Measurements from ENCODE around the gene TENM3.

The TENM3 gene

GRCh38 chr4:182518421-182518820 lies 275.2 kb downstream of the TENM3 start:
- DNase-seq (no peak), ATAC-seq (no peak)

- no peak for DNase-seq
Observed at GRCh38 chr4:182519528-182519927, 276.3 kb downstream of the TENM3 start.

DNA sequence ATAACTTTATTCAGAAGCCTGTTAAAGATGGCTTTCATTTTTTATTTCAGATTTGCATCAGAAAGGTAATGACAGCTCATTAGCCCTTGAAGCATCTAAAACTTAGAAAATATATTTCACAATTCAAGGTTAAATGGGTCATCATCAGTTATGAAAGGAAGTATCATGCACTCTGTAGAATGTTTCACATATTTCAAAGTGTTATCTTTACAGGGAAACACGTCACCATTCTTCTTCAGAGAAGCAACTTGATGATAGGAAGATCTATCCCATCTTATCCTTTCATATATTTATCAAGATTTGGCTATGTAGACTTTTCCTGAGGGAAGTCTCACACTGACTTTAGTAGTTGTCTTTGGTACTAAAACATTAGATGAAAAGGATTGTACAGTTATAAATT lies 277.8 kb downstream of the TENM3 start:
- no peak for ATAC-seq
- no peak for DNase-seq

More at GRCh38 chr4:182519528-182519927, 276.3 kb downstream of the TENM3 start:
- ATAC-seq: no peak

GRCh38 chr4:182528819-182529218 lies 285.6 kb downstream of the TENM3 start:
- no peak for DNase-seq
- ATAC-seq: no peak

DNA sequence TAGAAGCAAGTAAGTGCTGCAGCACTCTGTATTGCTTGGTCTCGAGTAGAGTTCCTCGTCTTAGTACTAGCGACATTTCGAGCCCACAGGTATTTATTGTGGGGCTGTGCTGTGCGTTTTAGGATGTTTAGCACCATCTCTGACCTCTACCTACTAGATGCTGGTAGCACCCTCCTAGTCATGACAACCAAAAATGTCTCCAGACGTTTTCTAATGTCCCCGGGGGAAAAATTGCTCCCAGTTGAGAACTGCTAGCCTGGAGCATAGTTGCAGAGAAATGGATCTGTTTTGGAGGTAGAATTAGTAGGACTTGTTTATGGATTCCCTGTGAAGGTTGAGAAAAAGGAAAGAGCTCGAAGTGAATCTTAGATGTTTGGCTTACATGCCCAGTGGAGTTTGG lies 287.2 kb downstream of the TENM3 start:
- no peak for DNase-seq

GRCh38 chr4:182531555-182532162 lies 288.5 kb downstream of the TENM3 start:
- ATAC-seq (no peak), DNase-seq (no peak)

More for the DNA sequence above, 287.2 kb downstream of the TENM3 start:
- ATAC-seq: no peak

GRCh38 chr4:182532441-182532840 lies 289.2 kb downstream of the TENM3 start:
- ATAC-seq (no peak), DNase-seq (no peak)

DNA sequence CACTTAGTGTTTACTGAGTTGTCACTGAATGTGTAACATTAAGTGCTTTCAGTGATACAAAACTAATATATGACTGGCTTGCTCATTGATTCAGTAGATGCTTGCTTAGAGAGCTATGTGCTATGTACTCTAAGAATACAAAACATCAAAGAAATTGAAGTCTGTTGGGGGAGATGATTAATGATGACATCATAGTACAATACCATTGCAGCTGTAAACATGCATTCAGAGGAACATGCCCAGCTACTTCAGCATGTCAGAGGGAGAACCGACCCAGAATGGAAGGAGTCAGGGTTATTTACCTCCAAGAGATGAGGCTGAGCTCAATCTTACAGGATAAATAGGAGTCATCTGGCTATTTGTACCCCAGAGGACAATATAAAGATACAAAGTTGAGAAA lies 290.8 kb downstream of the TENM3 start:
- ATAC-seq (no peak), DNase-seq (no peak)

DNA sequence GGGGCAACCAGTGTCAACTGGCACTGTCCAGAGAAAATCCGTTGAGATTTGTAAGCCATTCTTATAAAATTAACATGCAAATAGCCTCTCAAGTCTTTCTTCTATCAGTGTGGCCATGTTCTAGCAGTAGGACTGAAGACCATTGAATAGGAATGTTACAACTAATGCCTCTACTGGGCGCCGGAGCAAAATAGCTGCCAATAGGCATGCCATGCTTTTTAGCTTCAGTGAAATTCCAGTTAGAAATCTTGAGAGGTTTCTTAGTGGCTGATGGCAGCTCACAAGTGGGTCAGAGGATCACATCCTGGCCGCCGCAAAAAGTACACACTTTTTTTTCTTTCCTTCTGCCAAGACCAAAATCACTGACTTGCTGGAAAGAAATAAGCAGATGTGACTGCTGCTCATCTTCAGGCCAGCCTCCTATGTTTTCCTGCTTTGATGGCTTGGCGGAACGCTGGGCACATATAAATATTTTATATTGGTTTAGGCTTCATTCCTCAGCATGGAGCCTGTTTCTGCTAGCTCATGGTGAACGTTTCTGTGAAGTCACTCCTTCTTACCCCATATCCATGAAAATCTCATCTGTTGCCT lies 293.1 kb downstream of the TENM3 start:
- no peak for ATAC-seq
- no peak for DNase-seq

DNA sequence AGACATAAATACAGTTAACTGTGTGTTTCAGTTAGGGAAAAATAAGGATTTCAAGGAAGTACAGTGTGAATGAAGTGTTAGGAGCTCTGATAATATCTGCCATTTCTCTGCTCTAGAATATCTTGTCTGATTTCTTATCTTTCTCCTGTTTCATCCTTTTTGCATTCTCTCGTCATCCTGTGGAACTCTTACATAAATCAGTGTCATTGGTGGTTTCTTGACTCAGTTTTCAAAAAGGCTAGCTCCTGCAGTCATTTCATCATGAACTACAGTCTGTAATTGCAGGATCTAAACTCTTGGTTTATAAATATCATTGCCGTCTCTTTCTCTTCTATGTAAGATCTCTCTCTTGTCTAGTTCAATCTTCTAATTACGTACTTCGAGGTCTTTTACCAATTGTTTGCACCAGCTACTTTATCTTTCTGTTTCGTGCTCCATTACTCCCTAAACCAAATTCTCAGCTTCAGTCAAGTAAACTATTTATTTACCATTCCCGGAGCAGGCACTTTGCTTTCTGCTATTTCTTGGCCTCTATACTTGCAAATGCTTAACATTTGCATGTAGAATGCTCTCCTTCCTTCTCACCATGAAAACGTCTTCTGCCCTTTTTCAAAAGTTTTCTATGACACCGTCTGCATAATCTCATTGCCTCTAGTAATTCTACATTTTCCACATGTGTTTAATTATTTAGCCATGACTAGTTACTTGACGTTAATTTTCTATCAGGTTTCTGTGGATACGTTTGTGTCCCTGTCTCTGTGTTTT lies 294.0 kb downstream of the TENM3 start:
- DNase-seq (no peak), ATAC-seq (no peak)

GRCh38 chr4:182538031-182538430 lies 294.8 kb downstream of the TENM3 start:
- no peak for DNase-seq
- ATAC-seq: no peak

- no peak for DNase-seq
- ATAC-seq: no peak
Observed at GRCh38 chr4:182540496-182540895, 297.3 kb downstream of the TENM3 start.

DNA sequence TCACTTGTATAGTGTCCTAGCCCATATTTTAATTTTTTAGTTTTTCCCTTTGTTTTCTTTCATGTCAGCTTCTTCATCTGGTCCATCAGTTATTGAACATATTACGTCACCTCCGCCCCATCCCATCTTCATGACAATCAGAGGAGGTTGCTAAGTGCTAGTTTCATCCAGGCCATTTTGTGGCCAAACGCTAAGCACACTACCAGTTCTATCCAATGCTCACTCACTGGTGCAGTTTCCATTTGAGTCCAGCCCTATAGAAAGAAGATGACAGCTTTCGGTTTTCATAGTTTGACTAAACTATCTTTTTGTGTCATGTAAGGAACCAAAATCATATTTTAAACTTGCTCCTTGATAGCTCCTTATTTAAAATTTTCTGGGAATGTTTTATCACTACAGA lies 304.2 kb downstream of the TENM3 start:
- DNase-seq: no peak
- ATAC-seq: no peak

GRCh38 chr4:182548156-182548555 lies 305.0 kb downstream of the TENM3 start:
- ATAC-seq: no peak
- no peak for DNase-seq

DNA sequence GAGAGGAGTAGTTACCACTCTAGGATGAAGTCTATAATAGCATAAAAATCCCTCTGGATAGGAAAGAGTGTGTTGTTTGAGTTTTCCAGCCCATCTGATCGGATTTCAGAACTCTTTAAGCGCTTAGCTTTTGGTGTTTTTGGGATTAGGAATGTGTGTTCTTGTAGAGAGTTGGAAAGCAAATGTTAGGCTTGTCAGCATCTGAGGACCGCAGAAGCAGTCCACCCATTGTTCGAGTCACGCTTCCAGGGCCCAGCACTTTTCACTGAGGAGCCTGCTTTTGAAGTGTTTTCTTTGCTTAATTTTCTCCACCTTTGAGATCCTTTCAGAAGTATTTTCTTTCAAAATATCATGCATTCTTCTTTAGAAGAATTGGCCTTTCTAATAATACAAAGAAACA lies 306.2 kb downstream of the TENM3 start:
- no peak for ATAC-seq
- no peak for DNase-seq

- no peak for ATAC-seq
- no peak for DNase-seq
Observed at GRCh38 chr4:182552948-182553347, 309.7 kb downstream of the TENM3 start.

DNA sequence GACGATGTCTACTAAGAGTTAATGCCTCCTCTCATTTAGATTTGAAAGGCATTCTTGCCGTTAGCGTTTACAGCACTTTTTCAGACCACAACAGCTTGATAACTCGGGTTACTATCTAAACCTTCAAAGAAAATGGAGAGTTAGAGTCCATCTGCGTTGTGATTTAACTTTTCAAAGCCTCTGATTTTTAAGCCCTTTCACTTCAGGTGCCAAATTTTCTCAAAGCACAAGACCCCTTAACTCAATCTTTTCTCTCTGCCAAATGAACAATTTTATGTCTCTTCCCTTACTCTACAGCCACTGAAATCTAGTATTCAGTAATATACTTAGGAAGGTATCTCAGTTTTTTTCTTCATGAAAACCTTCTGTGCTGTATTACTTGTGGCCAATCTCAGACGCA lies 310.5 kb downstream of the TENM3 start:
- no peak for ATAC-seq

GRCh38 chr4:182554736-182555135 lies 311.5 kb downstream of the TENM3 start:
- ATAC-seq (no peak), DNase-seq (no peak)

More for the DNA sequence above, 310.5 kb downstream of the TENM3 start:
- DNase-seq: no peak

DNA sequence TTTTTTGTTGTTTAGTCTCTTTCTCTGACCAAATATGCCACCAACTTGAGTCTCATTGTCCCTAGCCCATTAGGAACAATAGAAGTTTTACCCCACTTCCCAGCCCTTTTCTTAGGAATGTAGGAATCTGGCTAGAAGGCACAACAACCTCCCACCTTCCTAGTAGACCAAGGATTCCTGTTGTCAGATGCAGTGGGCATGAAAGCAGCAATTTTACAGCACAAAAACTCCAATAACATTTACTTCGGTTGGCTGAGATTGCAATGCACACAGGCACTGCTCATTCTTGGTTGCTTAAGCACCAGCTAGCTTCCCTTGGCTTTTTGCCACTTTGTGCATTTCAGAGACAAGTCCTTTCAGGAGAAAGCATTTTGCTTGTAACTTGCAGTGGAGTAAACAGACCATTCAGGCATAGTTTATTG lies 312.8 kb downstream of the TENM3 start:
- no peak for ATAC-seq
- no peak for DNase-seq

DNA sequence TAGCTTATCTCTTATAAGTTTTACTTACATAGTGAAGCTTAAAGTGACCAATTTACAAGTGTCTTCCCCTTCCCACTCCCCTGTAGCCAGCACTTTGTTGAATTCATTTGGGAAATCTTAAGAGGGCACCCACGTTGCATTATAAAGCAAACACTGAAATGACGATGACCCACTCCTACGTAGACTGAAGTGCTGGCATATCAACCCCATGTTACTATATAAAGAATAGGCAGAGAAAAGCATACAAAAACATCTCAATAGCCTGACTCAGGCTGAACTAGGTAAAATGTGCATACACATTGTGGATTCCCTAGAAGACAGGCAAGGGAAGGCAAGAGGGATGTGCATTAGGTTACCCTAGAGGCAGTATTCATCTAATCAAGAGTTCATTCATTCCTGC lies 313.4 kb downstream of the TENM3 start:
- ATAC-seq: no peak
- no peak for DNase-seq

GRCh38 chr4:182560358-182560757 lies 317.2 kb downstream of the TENM3 start:
- ATAC-seq (no peak), DNase-seq (no peak)

GRCh38 chr4:182562350-182562749 lies 319.1 kb downstream of the TENM3 start:
- ATAC-seq (no peak), DNase-seq (no peak)

DNA sequence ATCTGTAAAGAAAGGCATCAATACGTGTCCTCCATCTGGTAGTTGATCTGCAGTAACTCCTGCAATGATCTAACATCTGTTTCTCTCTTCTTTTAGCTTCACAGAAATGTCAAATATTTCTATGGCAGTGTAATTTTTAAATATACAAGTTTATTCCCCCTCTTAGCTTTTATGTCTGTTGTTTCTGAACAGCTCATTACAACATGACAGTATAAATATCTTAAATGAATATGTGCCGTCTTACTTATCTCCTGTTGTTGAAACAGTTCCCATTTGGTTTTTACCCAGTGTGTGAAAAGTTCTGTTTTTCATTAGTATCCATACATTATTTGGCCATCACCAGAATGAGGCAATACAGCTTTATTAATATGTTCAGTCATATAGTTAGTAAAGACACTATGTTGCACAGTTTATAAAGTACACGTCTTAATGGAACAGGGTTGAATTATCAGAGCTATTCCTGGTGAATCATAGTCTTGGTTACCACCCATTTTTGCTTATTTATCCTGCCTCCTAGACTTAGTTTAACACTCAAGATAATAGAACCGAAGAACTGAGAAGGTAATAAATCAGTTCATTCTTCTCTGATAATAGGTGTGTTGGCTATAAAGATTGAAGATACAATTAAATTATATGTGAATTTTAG lies 321.6 kb downstream of the TENM3 start:
- ATAC-seq (no peak), DNase-seq (no peak)
